ENCODE data around the gene RAB8B.

Gene RAB8B
- 112 to 349 reads per million in 2 experiments for total RNA-seq

DNA sequence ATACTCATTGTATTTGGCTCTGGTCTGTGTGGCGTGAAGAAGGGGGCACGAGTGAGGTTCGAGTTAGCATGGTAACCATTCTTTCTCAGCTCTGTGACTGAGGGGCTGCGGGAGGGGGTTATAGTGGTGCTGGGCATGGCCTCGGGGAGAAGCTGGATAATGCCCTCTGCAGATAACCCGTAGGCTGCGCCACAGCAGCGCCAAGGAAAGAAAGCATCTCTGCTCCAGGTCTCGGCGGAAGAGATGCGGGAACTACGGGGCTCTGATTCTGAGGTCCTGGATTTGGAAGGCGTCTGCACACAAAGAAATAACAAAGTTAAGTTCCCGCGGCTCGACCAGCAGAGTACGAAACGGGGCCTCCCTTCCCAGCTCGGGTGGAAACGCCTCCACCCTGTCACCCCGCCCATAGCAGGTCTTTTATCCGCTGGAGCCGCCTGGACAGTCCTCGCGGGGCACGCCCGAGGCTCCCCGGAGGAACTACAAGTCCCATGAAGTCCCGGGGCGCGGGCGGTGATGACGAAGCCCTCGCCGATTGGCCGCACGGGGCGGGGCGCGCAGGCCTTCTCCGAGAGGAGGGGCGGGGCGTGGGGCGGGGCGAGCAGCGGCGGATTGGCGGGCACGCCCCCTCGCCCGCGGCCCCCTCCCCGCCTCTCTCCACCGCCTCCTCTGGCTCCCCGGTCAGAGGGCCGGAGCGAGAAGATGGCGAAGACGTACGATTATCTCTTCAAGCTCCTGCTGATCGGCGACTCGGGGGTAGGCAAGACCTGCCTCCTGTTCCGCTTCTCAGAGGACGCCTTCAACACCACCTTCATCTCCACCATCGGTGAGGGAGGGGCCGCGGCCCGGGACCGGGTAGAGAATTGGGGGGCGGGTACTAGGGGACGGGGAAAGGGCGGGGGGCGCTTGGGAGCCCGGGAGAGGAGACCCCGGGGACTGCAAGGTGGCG, at the start of gene RAB8B:
RAB8B (plus strand) TSS at position 681 of the 946 bp plus-strand sequence; CDS start at position 700, 19 bp downstream.
- DNase-seq (ENCODE audit: low read depth), result peak; percentile 97

DNA sequence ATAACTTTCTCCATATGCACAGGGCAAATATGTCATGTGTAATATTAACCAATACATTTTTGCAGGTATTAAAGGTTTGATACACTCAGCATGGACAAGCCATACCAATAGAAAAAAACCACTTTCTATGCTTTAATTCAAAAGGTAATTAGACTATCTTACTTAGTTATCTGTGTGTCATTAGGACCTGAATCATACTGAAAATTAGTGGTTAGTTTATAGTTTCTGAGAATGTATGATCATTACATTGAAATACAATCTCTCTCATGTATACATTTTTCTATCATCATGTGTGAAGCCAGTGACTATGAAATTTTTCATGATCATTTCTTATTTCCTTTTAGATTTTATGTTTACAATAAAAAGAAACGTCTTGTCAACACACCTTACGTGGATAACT, 48.5 kb upstream of the RAB8B start:
- DNase-seq (ENCODE audit: low read depth), result no peak

DNA sequence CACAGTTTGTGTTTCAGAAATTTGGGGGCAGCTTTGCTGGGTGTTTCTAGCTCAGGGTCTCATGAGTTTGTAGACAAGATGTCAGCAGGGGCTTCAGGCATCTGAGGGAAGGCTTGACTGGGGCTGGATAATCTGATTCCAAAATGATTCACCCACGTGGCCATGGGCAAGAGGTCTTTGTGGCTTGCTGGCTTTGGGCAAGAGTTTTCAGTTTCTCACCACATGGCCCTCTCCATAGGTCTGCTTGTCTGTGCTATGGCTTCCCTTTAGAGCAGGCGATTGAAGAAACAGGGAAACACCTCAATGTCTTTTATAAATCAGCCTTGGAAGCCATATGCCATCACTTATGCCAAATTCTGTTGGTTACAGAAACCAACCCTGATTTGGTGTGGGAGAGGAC, 44.0 kb upstream of the RAB8B start:
- DNase-seq (ENCODE audit: low read depth), result no peak

DNA sequence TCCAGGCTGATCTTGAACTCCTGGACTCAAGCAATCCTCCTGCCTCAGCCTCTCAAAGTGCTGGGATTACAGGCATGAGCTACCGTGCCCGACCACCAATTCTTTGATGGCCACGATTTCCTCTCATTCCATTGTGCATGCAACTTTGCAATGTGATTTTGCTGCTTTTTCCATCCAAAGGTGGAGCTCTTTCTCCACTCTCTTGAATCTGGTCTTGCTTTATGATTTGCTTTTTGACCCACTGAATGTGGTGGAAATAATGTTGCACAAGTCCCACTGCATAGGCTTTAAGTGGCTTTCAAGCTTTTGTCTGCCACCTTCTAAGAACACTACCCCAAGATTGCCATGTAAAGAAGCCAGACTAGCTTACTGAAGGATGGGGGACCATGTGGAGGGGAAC, 42.7 kb upstream of the RAB8B start:
- no peak for DNase-seq (ENCODE audit: low read depth)

DNA sequence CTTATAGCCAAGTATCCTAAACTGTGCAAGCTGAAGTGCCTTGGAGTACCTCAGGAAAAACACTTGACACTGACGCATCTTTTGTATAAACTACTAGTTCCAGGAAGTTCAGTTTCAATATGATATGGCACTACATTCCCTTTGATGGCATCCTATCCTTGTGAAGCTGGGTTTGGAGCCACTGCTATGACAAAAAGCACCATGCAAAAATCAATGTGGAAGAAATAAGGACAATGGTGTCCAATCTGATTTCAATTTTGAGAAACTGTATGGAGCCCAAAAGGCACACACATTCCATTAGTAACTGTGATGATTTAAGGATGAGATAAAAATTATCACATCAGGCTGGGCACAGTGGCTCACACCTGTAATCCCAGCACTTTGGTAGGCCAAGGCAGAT, 37.7 kb upstream of the RAB8B start:
- DNase-seq (ENCODE audit: low read depth), result no peak

DNA sequence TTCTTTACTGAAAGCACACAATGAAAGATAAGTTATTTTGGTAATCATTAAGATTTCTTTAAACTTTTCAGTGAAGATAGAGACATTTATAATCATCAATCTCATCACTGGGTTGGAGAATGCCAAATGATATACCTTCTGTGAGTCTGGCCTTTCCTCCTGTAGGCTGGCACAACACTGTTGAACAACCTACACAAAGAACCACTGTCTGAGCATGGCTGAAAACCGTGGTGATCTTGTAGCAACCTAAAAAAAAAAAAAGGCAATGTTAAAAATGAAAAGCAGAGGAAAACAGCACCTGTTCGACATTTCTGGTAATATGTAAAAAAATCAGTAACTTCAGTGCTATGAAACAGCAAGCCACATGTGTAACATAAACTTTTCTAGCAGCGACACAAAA, 33.9 kb upstream of the RAB8B start:
- DNase-seq (ENCODE audit: low read depth), result no peak

DNA sequence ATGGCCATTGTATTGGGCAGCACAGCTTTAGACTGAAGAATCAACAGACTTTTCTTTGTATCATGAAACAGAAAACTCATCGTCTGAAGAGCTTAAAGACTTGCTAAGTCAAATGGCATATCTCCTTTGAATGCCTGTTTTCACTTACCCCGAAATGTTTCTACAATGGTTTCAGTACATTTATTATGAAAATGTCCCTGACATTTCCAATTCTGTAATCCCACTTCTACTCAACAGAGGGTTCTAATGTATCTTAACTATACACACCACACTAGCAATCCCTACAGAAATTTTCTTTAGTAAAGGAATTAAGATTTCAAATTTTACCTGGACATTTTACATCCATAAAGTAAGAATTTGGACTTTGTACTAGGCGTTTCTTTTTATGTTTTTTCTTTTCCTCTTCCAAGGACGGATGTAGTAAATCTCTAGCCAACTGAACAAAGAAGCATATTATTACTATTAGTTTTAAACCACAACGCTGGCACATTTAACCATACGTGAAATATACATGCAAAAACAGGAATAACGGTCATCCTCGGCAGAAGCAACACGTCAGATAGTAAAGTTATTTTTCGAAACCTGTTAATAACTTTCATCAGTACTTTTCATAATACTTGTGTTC, 33.2 kb upstream of the RAB8B start:
- DNase-seq (ENCODE audit: low read depth), result no peak

DNA sequence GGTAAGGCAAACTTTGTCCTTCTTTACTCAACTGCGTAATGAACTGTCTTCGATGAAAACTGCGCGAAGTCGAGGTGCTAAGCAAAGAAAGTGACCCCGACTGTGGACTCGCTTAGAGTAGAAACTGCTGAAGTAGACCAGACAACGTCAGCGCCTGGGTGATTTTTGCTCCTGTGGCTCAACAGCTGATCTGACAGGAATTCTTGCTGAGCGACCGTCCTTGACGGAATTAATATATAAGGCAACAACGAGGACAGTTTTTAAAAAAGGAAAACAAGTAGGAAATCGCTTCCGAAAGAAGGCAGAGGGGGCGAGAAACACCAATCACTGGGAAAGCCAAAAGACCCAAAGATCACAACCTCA, 32.7 kb upstream of the RAB8B start:
- DNase-seq (ENCODE audit: low read depth), result no peak

DNA sequence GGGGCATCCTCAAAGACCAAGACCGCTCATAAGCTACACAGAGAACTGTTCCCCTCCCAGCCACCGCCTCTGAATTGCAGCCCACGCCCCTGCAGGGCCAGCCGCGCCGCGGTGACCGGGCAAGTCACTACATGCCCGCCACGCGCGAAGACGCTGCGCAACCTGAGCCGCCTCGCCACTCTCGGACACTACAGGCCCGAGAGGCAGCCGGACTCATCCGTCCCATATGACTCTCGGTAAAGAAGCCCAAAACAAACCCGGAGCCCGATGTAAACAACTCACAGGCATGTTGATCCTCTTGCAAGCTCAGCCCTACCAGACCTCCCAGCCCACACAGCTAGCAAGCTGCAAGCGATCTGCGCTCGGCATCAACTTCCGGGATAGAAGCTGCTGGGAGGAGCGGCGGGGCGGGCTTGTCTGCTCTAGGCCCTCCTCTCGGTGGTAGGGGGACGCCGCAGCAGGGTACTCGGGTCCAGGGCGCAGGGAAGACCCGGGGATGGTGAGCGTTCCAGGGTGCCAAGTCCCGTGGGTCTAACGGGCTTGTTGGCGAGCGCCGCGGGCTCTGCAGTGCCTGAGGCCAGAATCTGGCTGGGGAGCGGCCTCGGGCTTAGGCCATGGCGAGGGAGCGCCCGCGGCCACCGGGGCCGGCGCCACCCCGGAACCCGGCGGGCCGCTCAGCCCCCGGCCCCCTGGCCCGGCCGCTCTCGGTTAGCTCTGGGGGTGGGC, 32.1 kb upstream of the RAB8B start, which contains the start of gene RPS27L:
RPS27L (minus strand) TSS at position 360 of the 726 bp plus-strand sequence; CDS start at position 288, 72 bp downstream.
- peak; percentile 76 for DNase-seq (ENCODE audit: low read depth)

DNA sequence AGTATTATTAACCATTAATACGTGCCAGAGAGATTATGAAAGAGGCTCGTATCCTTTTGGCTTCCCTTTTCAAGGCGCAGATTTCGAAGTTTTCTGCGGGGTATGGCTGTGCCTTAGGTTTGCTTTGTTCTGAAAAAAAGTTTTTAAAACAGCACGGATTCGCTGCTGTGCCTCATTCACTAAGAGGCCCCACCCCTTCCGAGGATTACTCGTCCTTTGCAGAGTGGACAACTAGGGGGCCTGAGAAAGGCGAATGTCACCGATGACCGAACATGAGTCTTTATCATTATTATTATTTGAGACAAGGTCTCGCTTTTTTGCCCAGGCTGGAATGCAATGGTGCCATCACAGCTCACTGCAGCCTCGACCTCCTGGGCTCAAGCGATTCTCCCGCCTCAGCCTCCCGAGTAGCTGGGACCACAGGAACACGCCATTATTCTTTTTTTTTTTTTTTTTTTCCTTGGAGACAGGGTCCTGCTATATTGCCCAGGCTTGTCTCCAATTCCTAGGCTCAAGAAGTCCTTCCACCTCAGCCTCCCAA, 31.4 kb upstream of the RAB8B start:
- no peak for DNase-seq (ENCODE audit: low read depth)

DNA sequence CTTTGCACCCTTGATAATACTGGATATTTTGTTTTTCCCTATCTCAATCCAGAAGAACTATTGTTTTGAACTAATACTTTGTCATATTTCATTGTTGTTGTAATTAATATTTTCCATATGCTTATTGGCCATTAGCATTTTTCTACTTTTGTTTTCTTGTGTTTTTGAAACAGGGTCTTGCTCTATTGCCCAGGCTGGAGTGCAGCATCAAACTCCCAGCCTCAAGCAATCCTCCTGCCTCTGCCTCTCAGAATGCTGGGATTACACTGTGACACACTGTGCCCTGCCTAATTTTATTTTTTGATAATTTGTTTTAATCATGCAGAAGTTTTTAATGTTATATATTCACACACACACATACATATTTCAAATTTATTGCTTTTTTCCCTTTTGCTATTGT, 28.8 kb upstream of the RAB8B start:
- no peak for DNase-seq (ENCODE audit: low read depth)

DNA sequence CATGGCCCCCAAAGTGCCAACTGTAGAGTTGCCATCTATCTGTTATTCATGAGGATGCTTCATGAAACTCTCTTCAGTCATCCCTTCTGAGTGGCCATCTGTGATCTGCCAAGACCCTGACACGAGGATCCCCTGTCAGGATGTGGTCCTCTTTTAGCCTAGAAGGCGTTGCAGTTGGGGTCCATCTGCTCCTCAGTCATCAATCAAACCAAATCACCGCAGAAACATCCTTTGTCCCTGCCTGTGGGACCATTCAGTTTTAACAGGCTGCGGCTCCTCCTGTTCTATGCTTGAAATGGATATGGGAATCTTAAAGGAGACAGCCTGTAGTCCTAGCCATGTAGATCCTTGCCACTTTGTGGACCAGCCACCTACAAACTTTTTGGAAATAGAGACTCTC, 26.2 kb upstream of the RAB8B start:
- no peak for DNase-seq (ENCODE audit: low read depth)

DNA sequence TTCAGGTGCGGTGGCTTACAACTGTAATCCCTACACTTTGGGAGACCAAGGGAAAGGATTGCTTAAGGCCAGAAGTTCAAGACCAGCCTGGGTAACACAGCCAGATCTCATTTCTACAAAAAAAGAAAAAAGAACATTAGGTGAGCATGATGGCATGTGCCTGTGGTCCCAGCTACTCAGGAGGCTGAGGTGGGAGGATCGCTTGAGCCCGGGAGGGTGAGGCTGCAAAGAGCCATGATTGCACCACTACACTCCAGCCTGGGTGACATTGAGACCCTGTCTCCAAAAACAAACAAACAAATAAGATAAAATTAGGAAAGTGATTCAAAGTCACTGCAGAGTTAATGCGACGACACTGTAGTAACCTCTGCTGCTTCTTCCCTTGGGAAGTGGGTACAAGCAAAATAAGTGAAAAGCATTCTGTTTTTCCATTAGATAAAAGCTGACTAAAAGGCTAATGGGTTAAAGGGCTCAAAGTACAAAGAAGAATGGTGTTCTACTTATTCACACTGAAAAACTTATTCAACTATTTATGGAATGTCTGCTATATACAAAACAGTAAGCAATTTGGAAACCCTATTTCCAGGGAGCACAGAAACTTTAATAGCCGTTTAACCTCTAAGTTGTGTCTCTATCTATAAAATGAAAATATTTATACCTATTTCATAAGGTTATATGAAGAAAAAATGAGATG, 24.1 kb upstream of the RAB8B start:
- no peak for DNase-seq (ENCODE audit: low read depth)

DNA sequence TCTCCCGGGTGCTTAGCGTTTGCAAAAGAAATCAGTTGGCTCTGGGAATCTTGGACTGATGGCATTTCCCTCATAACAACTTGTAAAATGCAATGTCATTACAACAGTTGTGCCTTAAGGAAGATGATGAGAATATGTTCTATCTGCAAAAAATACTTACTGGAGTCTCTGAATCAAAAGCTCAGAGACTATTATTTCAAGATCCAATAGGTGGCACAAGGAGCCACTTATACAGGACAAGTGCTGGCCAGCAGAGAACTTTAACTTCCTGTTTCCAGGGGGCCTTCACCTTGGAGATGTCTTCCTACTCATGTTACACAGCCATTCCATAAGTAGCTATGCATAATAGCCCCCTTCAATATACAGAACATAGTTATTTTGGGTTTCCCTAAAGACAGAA, 23.2 kb upstream of the RAB8B start:
- no peak for DNase-seq (ENCODE audit: low read depth)

DNA sequence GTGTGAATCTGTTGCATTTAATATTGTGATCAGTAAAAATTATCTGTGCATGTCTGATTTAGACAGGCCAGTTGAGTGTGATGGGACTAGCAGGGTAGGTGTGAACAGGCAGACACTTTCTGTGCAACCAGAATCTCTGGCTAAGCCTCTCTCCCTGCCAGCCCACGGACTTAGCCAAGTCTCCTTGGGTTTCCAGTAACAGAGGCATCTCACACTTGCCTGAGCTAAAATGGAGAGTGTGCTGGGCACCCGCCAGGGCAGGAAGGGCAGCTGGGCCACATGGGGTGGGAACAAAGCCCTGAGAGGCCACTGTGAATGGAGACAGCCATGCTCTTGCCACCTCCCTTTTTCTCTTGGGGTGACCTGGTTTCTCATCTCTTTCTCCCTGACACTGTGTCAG, 19.6 kb upstream of the RAB8B start:
- no peak for DNase-seq (ENCODE audit: low read depth)

DNA sequence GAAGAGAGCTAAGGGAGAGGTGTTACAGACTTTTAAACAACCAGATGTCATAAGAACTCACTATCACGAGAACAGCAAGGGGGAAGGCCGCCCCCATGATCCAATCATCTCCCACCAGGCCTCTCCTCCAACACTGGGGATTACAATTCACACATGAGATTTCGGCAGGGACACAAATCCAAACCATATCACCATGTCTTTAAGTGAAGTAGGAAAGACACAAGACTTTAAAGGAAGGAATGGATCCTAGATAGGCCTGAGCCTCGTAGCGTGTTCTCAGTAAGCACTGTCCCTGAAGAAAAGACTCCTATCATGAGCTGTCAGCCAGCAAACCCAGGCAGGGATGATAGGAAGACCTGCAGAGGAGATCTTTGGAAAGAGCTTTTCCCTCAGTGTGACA, 17.0 kb upstream of the RAB8B start:
- no peak for DNase-seq (ENCODE audit: low read depth)

DNA sequence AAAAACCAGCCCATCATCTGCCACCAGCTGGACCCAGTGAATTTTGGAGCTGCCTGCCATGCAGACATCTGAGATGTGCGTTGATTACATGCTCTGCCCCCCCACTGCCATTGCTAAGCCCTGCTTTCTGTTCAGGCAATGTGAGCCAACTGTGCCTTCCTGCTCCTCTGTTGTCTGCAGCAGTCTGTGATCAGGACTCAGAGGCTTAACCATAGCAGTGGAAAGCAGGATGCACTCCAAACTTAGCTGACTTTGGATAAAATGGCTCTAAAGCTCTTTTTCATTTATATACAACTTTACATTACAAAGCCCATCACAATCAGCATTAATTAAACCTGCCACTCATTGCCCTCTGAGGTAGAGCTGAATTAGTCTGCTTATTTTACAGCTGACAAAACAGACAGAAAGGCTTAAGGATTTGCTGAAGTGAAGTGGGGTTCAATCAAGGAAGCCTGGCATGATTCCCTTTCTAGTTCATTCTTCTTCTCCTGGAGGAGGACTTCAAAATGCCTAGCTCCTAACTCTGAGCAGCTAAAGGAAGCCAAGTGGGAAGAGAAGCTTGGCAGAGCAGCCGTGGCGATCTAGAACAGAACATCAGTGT, 16.5 kb upstream of the RAB8B start:
- DNase-seq (ENCODE audit: low read depth), result no peak

DNA sequence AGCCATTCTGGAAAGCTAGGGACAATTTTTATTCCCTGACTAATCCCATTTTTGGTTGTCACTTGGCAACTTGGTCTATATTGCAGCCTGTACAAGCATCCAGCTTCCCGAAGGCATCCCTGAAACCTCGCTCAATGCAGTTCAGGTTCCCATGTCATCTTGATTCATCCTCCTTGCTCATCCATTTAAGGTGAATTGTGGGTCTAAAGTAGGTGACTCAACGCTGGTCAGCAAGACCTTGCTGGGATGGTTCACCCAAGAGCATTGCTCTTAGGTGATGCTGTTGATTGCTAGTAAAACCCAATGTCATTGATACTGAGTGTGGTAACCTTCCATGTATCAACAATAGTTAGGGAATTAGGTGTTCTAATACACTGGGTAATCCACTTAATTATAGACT, 13.1 kb upstream of the RAB8B start:
- DNase-seq (ENCODE audit: low read depth), result no peak

DNA sequence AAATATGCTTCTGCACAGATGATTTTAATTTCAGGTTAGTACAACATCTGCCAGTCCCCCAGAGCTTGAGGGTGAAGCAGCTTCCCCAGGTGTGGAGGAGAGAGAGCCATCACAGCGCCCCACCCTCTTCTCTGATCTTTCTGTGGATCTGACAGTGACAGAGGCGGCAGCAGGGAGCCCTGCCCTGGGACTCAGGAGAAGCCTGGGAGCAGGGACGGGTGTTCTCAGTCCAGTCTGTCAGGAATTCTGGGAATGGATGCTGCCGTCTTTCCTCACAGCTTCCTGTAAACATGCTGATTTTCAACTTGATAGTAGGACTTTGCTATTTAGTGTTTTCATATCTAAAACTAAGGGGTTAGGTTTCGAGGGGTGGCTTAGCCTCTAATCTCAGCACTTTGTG, 11.4 kb upstream of the RAB8B start:
- no peak for DNase-seq (ENCODE audit: low read depth)

DNA sequence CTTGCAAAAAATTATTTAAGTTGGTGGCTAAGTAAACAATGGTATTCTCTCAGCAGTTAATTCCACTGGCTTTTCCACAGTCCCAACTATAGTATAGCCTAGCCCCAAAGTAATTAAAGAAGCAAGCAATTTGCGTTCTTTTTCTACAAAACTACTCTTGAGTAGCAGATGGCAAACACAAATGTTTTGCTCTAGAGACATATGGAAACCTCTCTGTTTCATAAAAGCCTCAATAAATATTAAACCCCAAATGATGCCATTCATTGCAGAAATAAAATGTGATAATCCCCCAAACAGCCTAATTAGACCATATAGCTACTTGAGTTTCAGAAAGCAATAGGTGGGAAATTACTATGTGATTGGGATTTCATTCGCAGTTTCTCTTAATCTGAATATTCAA, 8.7 kb upstream of the RAB8B start:
- no peak for DNase-seq (ENCODE audit: low read depth)

DNA sequence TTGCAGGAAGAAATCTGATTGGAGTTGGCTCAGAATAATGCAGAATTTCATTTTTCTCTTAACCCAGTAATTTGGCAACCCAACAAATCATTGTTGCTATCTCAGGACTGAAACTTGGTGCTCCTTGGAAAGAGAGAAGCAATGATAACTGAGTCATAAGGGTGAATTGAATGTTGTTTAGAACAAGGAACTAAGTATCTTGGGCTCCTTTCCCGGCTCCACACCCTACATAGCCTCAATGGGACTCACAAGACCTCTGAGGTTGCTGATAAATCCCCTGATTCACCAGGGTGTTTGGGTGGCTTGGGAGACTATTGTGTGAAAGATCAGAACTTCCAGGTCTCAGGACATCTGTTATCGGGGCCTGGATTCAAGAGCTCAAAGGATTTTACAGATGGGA, 7.8 kb upstream of the RAB8B start:
- no peak for DNase-seq (ENCODE audit: low read depth)
